22Rv1 (cell line): ENCODE results near the gene UGDH.

Experiments used
- CTCF ChIP-seq: fragments of 450-650 bp; IDR thresholded peaks from 2 replicates; pipeline ENCODE4 v1.5.1; 2017; ENCODE audit warnings: mild to moderate bottlenecking
- ZFX ChIP-seq: fragments of 450-650 bp; IDR thresholded peaks from 2 replicates; pipeline ENCODE4 v1.6.1; 2017; ENCODE audit warnings: antibody characterized with exemption, borderline replicate concordance

- TF ChIP-seq CTCF, result no peak
- no peak for TF ChIP-seq ZFX
Measured at GRCh38 chr4:39530682-39531081, 3.4 kb upstream of the UGDH start.
